ENCODE results near the gene CDC14C.

DNA sequence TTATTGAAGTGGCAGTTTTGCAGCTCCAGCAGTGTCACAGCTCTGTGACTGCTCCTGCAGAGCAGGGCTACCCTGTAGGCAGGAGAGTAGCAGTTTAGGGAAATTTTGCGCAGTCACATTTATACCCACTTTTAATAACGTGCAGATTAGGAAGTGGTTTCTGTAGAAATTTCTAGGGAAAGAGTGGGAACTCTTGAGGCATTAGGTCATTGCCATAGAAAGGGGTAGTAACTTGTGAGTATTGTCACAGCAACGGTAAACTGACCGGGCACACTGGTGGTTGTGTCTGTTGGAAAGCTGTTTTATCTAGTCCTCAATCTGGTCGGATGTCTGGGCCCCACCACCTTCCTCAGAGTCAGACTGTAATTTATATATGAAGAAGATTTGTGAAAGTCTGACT is 51.9 kb downstream of the CDC14C start:
- no peak for TF ChIP-seq POLR2A (IDR thresholded peaks at IDR 0.05; ENCODE audit: low read depth, low read length)
- TF ChIP-seq POLR2AphosphoS5 (IDR thresholded peaks at IDR 0.05; ENCODE audit: low read depth, low read length), result no peak
- no peak for TF ChIP-seq TAF1 (IDR thresholded peaks at IDR 0.05; ENCODE audit: low read depth, low read length)

Measured in GM12891 (cell line).